GM23248 (cell line): ENCODE data around the gene TANGO6. TPM values are rescaled to one million over a fixed set of nuclear protein-coding genes. Genes with fewer than 3 reads are reported as not detected.

Experiments
- DNase-seq: peaks from one replicate; pipeline ENCODE4 v3.0.0-alpha.2; 2015
- H2AFZ ChIP-seq: fragments of 200-600 bp; sonication (generic); 2 replicates; pipeline ENCODE4 v1.6.1; 2016; ENCODE audit warnings: antibody characterized with exemption
- H3F3A ChIP-seq: fragments of 200-600 bp; sonication (generic); 2 replicates; pipeline ENCODE4 v1.6.1; 2016; ENCODE audit warnings: mild to moderate bottlenecking, antibody characterized with exemption, mixed run types; ENCODE audit not compliant: insufficient read depth
- H3K27ac ChIP-seq: fragments of 200-600 bp; sonication (generic); 2 replicates; pipeline ENCODE4 v1.5.1; 2016; ENCODE audit warnings: mild to moderate bottlenecking
- H3K27me3 ChIP-seq: fragments of 200-600 bp; sonication (generic); replicated peaks from 2 replicates; pipeline ENCODE4 v1.6.1; 2016; ENCODE audit warnings: mild to moderate bottlenecking; ENCODE audit not compliant: insufficient read depth
- H3K36me3 ChIP-seq: fragments of 200-600 bp; sonication (generic); 2 replicates; pipeline ENCODE4 v1.6.1; 2016; ENCODE audit warnings: low read depth, mild to moderate bottlenecking
- H3K4me1 ChIP-seq: fragments of 200-600 bp; sonication (generic); 2 replicates; pipeline ENCODE4 v1.6.1; 2016; ENCODE audit warnings: mild to moderate bottlenecking; ENCODE audit not compliant: insufficient read depth
- H3K4me2 ChIP-seq: fragments of 200-600 bp; sonication (generic); one replicate; pipeline ENCODE4 v1.6.1; 2016; ENCODE audit warnings: mild to moderate bottlenecking; ENCODE audit not compliant: unreplicated experiment
- H3K4me3 ChIP-seq: fragments of 200-600 bp; sonication (generic); 2 replicates; pipeline ENCODE4 v1.5.1; 2016; ENCODE audit warnings: mild to moderate bottlenecking
- H3K79me2 ChIP-seq: fragments of 200-600 bp; sonication (generic); 2 replicates; pipeline ENCODE4 v1.6.1; 2016; ENCODE audit warnings: mild to moderate bottlenecking; ENCODE audit not compliant: insufficient read depth
- H3K9ac ChIP-seq: fragments of 200-600 bp; sonication (generic); 2 replicates; pipeline ENCODE4 v1.6.1; 2016; ENCODE audit warnings: mild to moderate bottlenecking
- H3K9me2 ChIP-seq: fragments of 200-600 bp; sonication (generic); 2 replicates; pipeline ENCODE4 v1.6.1; 2016; ENCODE audit warnings: mixed run types, mild to moderate bottlenecking, moderate library complexity; ENCODE audit not compliant: insufficient read depth
- H3K9me3 ChIP-seq: fragments of 200-600 bp; sonication (generic); one replicate; pipeline ENCODE4 v1.6.1; 2017; ENCODE audit warnings: low read depth
- H4K20me1 ChIP-seq: fragments of 200-600 bp; sonication (generic); 2 replicates; pipeline ENCODE4 v1.6.0; 2016; ENCODE audit not compliant: insufficient read depth
- EZH2 ChIP-seq: fragments of 200-600 bp; sonication (generic); IDR thresholded peaks from 2 replicates; pipeline ENCODE4 v1.6.1; 2018; ENCODE audit warnings: antibody characterized with exemption, mild to moderate bottlenecking; ENCODE audit not compliant: insufficient read depth, poor library complexity, severe bottlenecking
- EZH2phosphoT487 ChIP-seq: fragments of 200-600 bp; sonication (generic); IDR thresholded peaks from 2 replicates; pipeline ENCODE4 v1.6.1; 2018; ENCODE audit warnings: antibody characterized with exemption, moderate library complexity, mild to moderate bottlenecking, low read depth; ENCODE audit not compliant: insufficient read depth
- WGBS, 2 experiments: methylation state at CpG; one replicate each; pipeline ENCODE4 v1.1.6; 2015 to 2017; ENCODE audit warnings: low lambda C conversion rate in 2 of 2, low coverage in 1 of 2; ENCODE audit errors: missing lambda C conversion rate in 2 of 2; 5-methylcytosine and 5-hydroxymethylcytosine counted together
- in situ Hi-C: fragments of 300-500 bp; cut with MboI; formaldehyde crosslinking; loops from 2 replicates; pipeline ENCODE4 v1.15.0; 2020
- polyA plus RNA-seq: library from polyadenylated mRNA; unstranded; fragments of >200 nt; fragmentation: Nextera tagmentation; extraction: Ambion mirVana; gene quantifications from 2 replicates; pipeline ENCODE4 v1.2.1, GENCODE V29; 2016
- total RNA-seq: library from RNA; depleted of rRNA; stranded (reverse); fragments of >200 nt; shearing (Covaris generic); gene quantifications from 2 replicates; pipeline ENCODE4 v1.2.3, GENCODE V29; 2014; rRNA removed

The TANGO6 gene
- 12.8 and 17.6 TPM in 2 replicates for total RNA-seq
- polyA plus RNA-seq, result 7.0 and 7.8 TPM in 2 replicates

GRCh38 chr16:68843482-68844210 lies at the start of gene TANGO6:
TSS of gene TANGO6 (plus strand) at chr16:68843531. CDS start at chr16:68843618, 87 bp downstream.
- DNase-seq, result peak; percentile 89
- Histone ChIP-seq H3K27me3 (no peaks in the 10 kb centered on the region), H2AFZ (peak within 1 kb of the TSS; percentile 92), H3K36me3 (no peaks in the 10 kb centered on the region), H3K9me3 (no peaks in the 10 kb centered on the region), H3F3A (no peaks in the 10 kb centered on the region), H3K9me2 (no peaks in the 10 kb centered on the region), H3K9ac (peak within 1 kb of the TSS; percentile 84), H3K27ac (peak within 1 kb of the TSS; percentile 28), H3K79me2 (peaks cover 7% of the 10 kb centered on the region), H3K4me1 (peaks cover 5% of the 10 kb centered on the region; the same call in 1 of the 2 replicates), H3K4me2 (peak within 1 kb of the TSS; percentile 98), H3K4me3 (peak within 1 kb of the TSS; percentile 85), H4K20me1 (no peaks in the 10 kb centered on the region)
- in situ Hi-C loops, result no loop called here
- TF ChIP-seq EZH2phosphoT487 (no peak), EZH2 (no peak)
- 1% methylated on average over 40 to 52 of the region's 55 CpGs for WGBS, 2 experiments

- H3K4me1 ChIP-seq, result no peaks in the 10 kb centered on the region
- no peak for DNase-seq
- H3K9me3 ChIP-seq, result no peaks in the 10 kb centered on the region
- no peak overlapping the region for H3K4me2 ChIP-seq
- H4K20me1 ChIP-seq, result no peaks in the 10 kb centered on the region
- no peak overlapping the region for H2AFZ ChIP-seq
- H3K9me2 ChIP-seq, result no peaks in the 10 kb centered on the region
- TF ChIP-seq EZH2, result no peak
- no peak for TF ChIP-seq EZH2phosphoT487
- H3K36me3 ChIP-seq, result no peaks in the 10 kb centered on the region
- H3F3A ChIP-seq, result 0 out of 2 replicates have a peak, but pooled peaks cover 14% of the 10 kb centered on the region
- WGBS, 2 experiments, result 43 to 58% methylated on average over 2 of the region's 2 CpGs
- no peak overlapping the region for H3K4me3 ChIP-seq
- in situ Hi-C loops, result no loop called here
- H3K9ac ChIP-seq, result no peak overlapping the region
- H3K79me2 ChIP-seq, result no peaks in the 10 kb centered on the region
- peaks cover 2% of the 10 kb centered on the region; the same call in 1 of the 2 replicates for H3K27me3 ChIP-seq
- no peak overlapping the region for H3K27ac ChIP-seq
Measured at GRCh38 chr16:68798398-68798797, 44.9 kb upstream of the TANGO6 start.

- in situ Hi-C loops, result loop anchor here (10.0 kb wide), 1 partner anchor 206 kb away; no protein-coding TSS in a partner anchor
- Histone ChIP-seq H3K4me1 (no peaks in the 10 kb centered on the region), H3K9ac (no peak overlapping the region), H3F3A (0 out of 2 replicates have a peak, but pooled peaks cover 14% of the 10 kb centered on the region), H2AFZ (no peak overlapping the region), H3K9me2 (no peaks in the 10 kb centered on the region), H3K79me2 (no peaks in the 10 kb centered on the region), H4K20me1 (no peaks in the 10 kb centered on the region), H3K4me2 (no peak overlapping the region), H3K36me3 (no peaks in the 10 kb centered on the region), H3K27ac (no peak overlapping the region), H3K4me3 (no peak overlapping the region), H3K27me3 (no peaks in the 10 kb centered on the region; the same call in 1 of the 2 replicates), H3K9me3 (no peaks in the 10 kb centered on the region)
- TF ChIP-seq EZH2 (no peak), EZH2phosphoT487 (no peak)
- DNase-seq, result peak; percentile 79
- WGBS, 2 experiments, result 11 to 14% methylated on average over 5 of the region's 5 CpGs
Measured at GRCh38 chr16:68800257-68800875, 43.0 kb upstream of the TANGO6 start.

DNA sequence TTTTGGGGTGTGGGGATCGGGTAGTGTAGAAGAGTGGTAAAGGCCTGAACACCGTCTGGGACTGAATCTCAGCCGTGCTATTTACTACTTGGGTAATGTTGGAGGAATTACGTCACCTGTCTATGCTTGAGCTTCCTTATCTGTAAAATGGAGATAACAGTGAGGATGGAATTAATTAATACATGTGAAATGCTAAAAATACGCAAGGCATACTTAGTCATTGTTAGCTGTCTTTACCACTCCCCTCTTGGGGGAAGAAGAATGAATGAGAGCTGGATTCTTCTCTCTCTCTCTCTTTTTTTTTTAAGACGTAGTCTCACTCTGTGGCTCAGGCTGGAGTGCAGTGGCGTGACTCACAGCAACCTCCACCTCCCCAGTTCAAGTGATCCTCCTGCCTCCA lies 41.1 kb upstream of the TANGO6 start:
- Histone ChIP-seq H3K4me2 (no peak overlapping the region), H3K9ac (no peak overlapping the region), H4K20me1 (no peaks in the 10 kb centered on the region), H3K27ac (no peak overlapping the region), H3K27me3 (no peaks in the 10 kb centered on the region; the same call in 1 of the 2 replicates), H3K9me3 (no peaks in the 10 kb centered on the region), H3F3A (0 out of 2 replicates have a peak, but pooled peaks cover 14% of the 10 kb centered on the region), H3K9me2 (no peaks in the 10 kb centered on the region), H2AFZ (no peak overlapping the region), H3K4me1 (no peaks in the 10 kb centered on the region), H3K4me3 (no peak overlapping the region), H3K36me3 (no peaks in the 10 kb centered on the region), H3K79me2 (no peaks in the 10 kb centered on the region)
- peak; percentile 13 for DNase-seq
- in situ Hi-C loops, result loop anchor here (10.0 kb wide), 1 partner anchor 207 kb away; no protein-coding TSS in a partner anchor
- TF ChIP-seq EZH2 (no peak), EZH2phosphoT487 (no peak)
- 77 to 90% methylated on average over 7 of the region's 7 CpGs for WGBS, 2 experiments
